Glutamatergic neuron (in vitro differentiated cells): ENCODE results near the gene MAEA. TPM values are rescaled to one million over a fixed set of nuclear protein-coding genes. Genes with fewer than 3 reads are reported as not detected.

ENCODE experiments used
- DNase-seq: peaks from one replicate; pipeline ENCODE4 v3.0.0; 2022
- H3K27ac Mint-ChIP-seq: one replicate; pipeline ENCODE4 v1.8.0; 2020; ENCODE audit warnings: mild to moderate bottlenecking, mixed read lengths, inconsistent platforms; ENCODE audit not compliant: unreplicated experiment
- H3K27me3 Mint-ChIP-seq: one replicate; pipeline ENCODE4 v1.8.0; 2020; ENCODE audit warnings: mild to moderate bottlenecking, moderate library complexity, mixed read lengths, inconsistent platforms; ENCODE audit not compliant: unreplicated experiment
- H3K36me3 Mint-ChIP-seq: one replicate; pipeline ENCODE4 v1.8.0; 2020; ENCODE audit warnings: mild to moderate bottlenecking, mixed read lengths, inconsistent platforms; ENCODE audit not compliant: unreplicated experiment
- H3K4me1 Mint-ChIP-seq: one replicate; pipeline ENCODE4 v1.8.0; 2020; ENCODE audit warnings: mild to moderate bottlenecking, low read depth, mixed read lengths, inconsistent platforms; ENCODE audit not compliant: unreplicated experiment
- H3K4me3 Mint-ChIP-seq: one replicate; pipeline ENCODE4 v1.8.0; 2020; ENCODE audit warnings: mild to moderate bottlenecking, mixed read lengths, inconsistent platforms; ENCODE audit not compliant: unreplicated experiment
- H3K9me3 Mint-ChIP-seq: one replicate; pipeline ENCODE4 v1.8.0; 2020; ENCODE audit warnings: mild to moderate bottlenecking, moderate library complexity, mixed read lengths, inconsistent platforms; ENCODE audit not compliant: unreplicated experiment
- CTCF ChIP-seq: fragments of 200-600 bp; sonication (generic); IDR thresholded peaks from one replicate; pipeline ENCODE4 v1.5.0; 2021; ENCODE audit not compliant: partially characterized antibody, unreplicated experiment
- total RNA-seq: library from RNA; stranded (reverse); fragmentation: NEBNext Ultra II Directional; extraction: Animal tissue kit (Norgen Biotek cat#: 25700); gene quantifications from one replicate; pipeline ENCODE4 v1.2.1, GENCODE V29; 2021; ENCODE audit not compliant: unreplicated experiment

Gene MAEA
- total RNA-seq, 1 donor from 2014 or later = 77.2 TPM

GRCh38 chr4:1351854-1352566 lies 62.3 kb downstream of the MAEA start:
- Mint-ChIP-seq H3K36me3 (peaks cover 8% of the 10 kb centered on the region), H3K27ac (no peak overlapping the region), H3K27me3 (peaks cover 8% of the 10 kb centered on the region), H3K4me3 (no peak overlapping the region), H3K4me1 (peaks cover 11% of the 10 kb centered on the region), H3K9me3 (peaks cover 2% of the 10 kb centered on the region)
- DNase-seq = peak; percentile 94
- TF ChIP-seq CTCF = peak; percentile 96

GRCh38 chr4:1352567-1352900 lies 62.8 kb downstream of the MAEA start:
- peaks cover 11% of the 10 kb centered on the region for H3K4me1 Mint-ChIP-seq
- TF ChIP-seq CTCF = no peak
- no peak overlapping the region for H3K4me3 Mint-ChIP-seq
- no peak for DNase-seq
- peaks cover 8% of the 10 kb centered on the region for H3K36me3 Mint-ChIP-seq
- no peak overlapping the region for H3K27ac Mint-ChIP-seq
- H3K9me3 Mint-ChIP-seq = peaks cover 2% of the 10 kb centered on the region
- H3K27me3 Mint-ChIP-seq = peaks cover 8% of the 10 kb centered on the region

GRCh38 chr4:1353186-1354055 lies 63.7 kb downstream of the MAEA start:
- Mint-ChIP-seq H3K27me3 (peaks cover 7% of the 10 kb centered on the region), H3K9me3 (peaks cover 2% of the 10 kb centered on the region), H3K4me1 (peaks cover 12% of the 10 kb centered on the region), H3K36me3 (peaks cover 8% of the 10 kb centered on the region), H3K27ac (no peak overlapping the region), H3K4me3 (no peak overlapping the region)
- no peak for TF ChIP-seq CTCF
- no peak for DNase-seq

GRCh38 chr4:1354136-1354982 lies 64.7 kb downstream of the MAEA start:
- no peak for DNase-seq
- Mint-ChIP-seq H3K27me3 (peaks cover 2% of the 10 kb centered on the region), H3K4me1 (peaks cover 11% of the 10 kb centered on the region), H3K27ac (no peak overlapping the region), H3K4me3 (no peak overlapping the region), H3K9me3 (peaks cover 6% of the 10 kb centered on the region), H3K36me3 (no peaks in the 10 kb centered on the region)
- TF ChIP-seq CTCF = no peak
